AG09319 (cell line): ENCODE data around the gene GADD45A.

Source experiments
- DNase-seq: peaks from one replicate; pipeline ENCODE4 v3.0.0-alpha.2; 2010; ENCODE audit warnings: low read depth; ENCODE audit errors: extremely low read depth
- CTCF ChIP-seq: IDR thresholded peaks from 2 replicates; pipeline ENCODE4 v1.5.1; 2011; ENCODE audit warnings: low read depth, mild to moderate bottlenecking, inconsistent platforms, low read length, moderate library complexity

Gene GADD45A

GRCh38 chr1:67672260-67672803 lies 12.7 kb upstream of the GADD45A start:
- no peak for TF ChIP-seq CTCF
- DNase-seq = no peak

- DNase-seq = no peak
- TF ChIP-seq CTCF = no peak
Measured at GRCh38 chr1:67673468-67674201, 11.4 kb upstream of the GADD45A start.

- no peak for DNase-seq
- TF ChIP-seq CTCF = no peak
Measured at GRCh38 chr1:67674260-67675011, 10.6 kb upstream of the GADD45A start.

GRCh38 chr1:67675800-67676199 lies 9.2 kb upstream of the GADD45A start:
- no peak for DNase-seq
- no peak for TF ChIP-seq CTCF

- TF ChIP-seq CTCF = no peak
- no peak for DNase-seq
Measured at GRCh38 chr1:67676287-67676686, 8.7 kb upstream of the GADD45A start.

- DNase-seq = no peak
- no peak for TF ChIP-seq CTCF
Measured at GRCh38 chr1:67676946-67677345, 8.1 kb upstream of the GADD45A start.

- TF ChIP-seq CTCF = no peak
- no peak for DNase-seq
Measured at GRCh38 chr1:67677408-67677807, 7.6 kb upstream of the GADD45A start.
